OCI-LY7 (cell line): Measurements from ENCODE around the gene STIP1. TPM values are rescaled to one million over a fixed set of nuclear protein-coding genes. Genes with fewer than 3 reads are reported as not detected.

ENCODE experiments used
- BruUV-seq: library from RNA; stranded (reverse); fragments of 400-500 nt; replicated peaks from 2 replicates; lab custom pipeline; 2021; lab: Mats Ljungman, UMichigan
- CTCF ChIA-PET: fragments of 300-600 bp; sonication (Branson Sonifier 250); formaldehyde crosslinking; loops from one replicate; lab custom pipeline; 2022; ENCODE audit warnings: antibody characterized with exemption; ENCODE audit not compliant: unreplicated experiment; lab: Charles Lee
- POLR2A ChIA-PET: fragments of 300-600 bp; sonication (Branson Sonifier 250); formaldehyde crosslinking; loops from one replicate; lab custom pipeline; 2022; ENCODE audit warnings: antibody characterized with exemption; lab: Charles Lee
- DNase-seq: peaks from one replicate; pipeline ENCODE4 v3.0.0-alpha.2; 2015; ENCODE audit warnings: low spot score
- H2AFZ ChIP-seq: fragments of 200-600 bp; sonication (generic), shearing (Covaris generic); 2 replicates; pipeline ENCODE4 v1.6.1; 2014; ENCODE audit warnings: mild to moderate bottlenecking, antibody characterized with exemption, low read length, moderate library complexity
- H3K27ac ChIP-seq: fragments of 200-600 bp; sonication (generic); 2 replicates; pipeline ENCODE4 v1.5.1; 2014; ENCODE audit warnings: mixed run types, low read depth, mild to moderate bottlenecking, moderate library complexity, low read length, inconsistent platforms; ENCODE audit not compliant: poor library complexity, severe bottlenecking
- H3K36me3 ChIP-seq: fragments of 200-600 bp; sonication (generic); 2 replicates; pipeline ENCODE4 v1.6.1; 2014; ENCODE audit warnings: mild to moderate bottlenecking, antibody characterized with exemption, low read length, moderate library complexity, mixed read lengths; ENCODE audit not compliant: insufficient read depth
- H3K4me1 ChIP-seq: fragments of 200-600 bp; sonication (generic); 2 replicates; pipeline ENCODE4 v1.5.1; 2014; ENCODE audit warnings: mild to moderate bottlenecking, low read length; ENCODE audit not compliant: insufficient read depth, poor library complexity, severe bottlenecking
- H3K4me2 ChIP-seq: fragments of 200-600 bp; sonication (generic); 2 replicates; pipeline ENCODE4 v1.6.1; 2014; ENCODE audit warnings: mild to moderate bottlenecking, low read length
- H3K4me3 ChIP-seq: fragments of 200-600 bp; sonication (generic); 2 replicates; pipeline ENCODE4 v1.5.1; 2014; ENCODE audit warnings: mild to moderate bottlenecking, low read depth, low read length; ENCODE audit not compliant: poor library complexity, severe bottlenecking
- H3K79me2 ChIP-seq: fragments of 200-600 bp; sonication (generic); 2 replicates; pipeline ENCODE4 v1.6.1; 2016; ENCODE audit warnings: low read depth, mild to moderate bottlenecking, low read length, moderate library complexity, mixed read lengths; ENCODE audit not compliant: insufficient read depth
- H3K9me2 ChIP-seq: fragments of 200-600 bp; sonication (generic); 2 replicates; pipeline ENCODE4 v1.6.1; 2016; ENCODE audit warnings: mild to moderate bottlenecking, low read length, mixed read lengths; ENCODE audit not compliant: insufficient read depth
- H3K9me3 ChIP-seq: fragments of 200-600 bp; sonication (generic); 2 replicates; pipeline ENCODE4 v1.6.1; 2014; ENCODE audit warnings: mild to moderate bottlenecking, mixed run types, low read length, mixed read lengths
- H4K20me1 ChIP-seq: fragments of 200-600 bp; sonication (generic); 2 replicates; pipeline ENCODE4 v1.6.1; 2014; ENCODE audit warnings: mild to moderate bottlenecking, antibody characterized with exemption, low read length, moderate library complexity, mixed read lengths; ENCODE audit not compliant: insufficient read depth
- CTCF ChIP-seq: fragments of 200-600 bp; sonication (generic); conservative IDR thresholded peaks from 2 replicates; pipeline ENCODE4 v1.5.1; 2014; ENCODE audit warnings: mild to moderate bottlenecking, antibody characterized with exemption, low read length, moderate library complexity, mixed read lengths
- EZH2phosphoT487 ChIP-seq: fragments of 200-600 bp; sonication (generic); IDR thresholded peaks from 2 replicates; pipeline ENCODE4 v1.6.1; 2018; ENCODE audit warnings: low read depth, borderline replicate concordance, mild to moderate bottlenecking, mixed run types, antibody characterized with exemption, low read length, moderate library complexity, mixed read lengths
- intact Hi-C: fragments of 100-400 bp; cut with micrococcal nuclease; formaldehyde crosslinking; loops from one replicate; pipeline ENCODE4 v1.10.0; 2022; ENCODE audit not compliant: unreplicated experiment
- total RNA-seq, 2 experiments: library from RNA; depleted of rRNA in 1 of 2; stranded (reverse); fragments of >200 nt in 1 of 2; shearing (Covaris generic) in 1 of 2; gene quantifications; 2 replicates each; pipeline ENCODE4 v1.2.3, GENCODE V29; 2014 to 2022

The STIP1 gene
- total RNA-seq, 2 experiments from 2014 or later: 240 to 271 TPM

GRCh38 chr11:64222651-64223000, 36.7 kb downstream of the STIP1 start:
- no peaks in the 10 kb centered on the region; the same call in 1 of the 2 replicates for H4K20me1 ChIP-seq
- TF ChIP-seq EZH2phosphoT487: no peak
- no peak for TF ChIP-seq CTCF
- H3K9me3 ChIP-seq: no peaks in the 10 kb centered on the region
- no TSS peak for BruUV-seq
- no peak overlapping the region for H2AFZ ChIP-seq
- ChIA-PET CTCF (no interaction called here), POLR2A (interaction anchor here (0.6 to 2.1 kb wide), 3 partner anchors 15 to 30 kb away, joined by 3 to 15 read pairs (median 4); partner anchors contain the start of gene FERMT3)
- peaks cover 61% of the 10 kb centered on the region for H3K36me3 ChIP-seq
- intact Hi-C loops: no loop called here
- H3K4me3 ChIP-seq: no peak overlapping the region
- H3K27ac ChIP-seq: no peak overlapping the region
- peaks cover 8% of the 10 kb centered on the region; the same call in 1 of the 2 replicates for H3K79me2 ChIP-seq
- peaks cover 15% of the 10 kb centered on the region for H3K4me1 ChIP-seq
- H3K4me2 ChIP-seq: no peak overlapping the region
- DNase-seq: no peak
- no peaks in the 10 kb centered on the region for H3K9me2 ChIP-seq

- TF ChIP-seq CTCF (no peak), EZH2phosphoT487 (no peak)
Measured at GRCh38 chr11:64223001-64223651, 37.2 kb downstream of the STIP1 start.

More at GRCh38 chr11:64223001-64223651, 37.2 kb downstream of the STIP1 start:
- Histone ChIP-seq H3K27ac (no peak overlapping the region), H3K4me3 (no peak overlapping the region), H3K4me2 (no peak overlapping the region), H4K20me1 (no peaks in the 10 kb centered on the region; the same call in 1 of the 2 replicates), H3K79me2 (peaks cover 8% of the 10 kb centered on the region; the same call in 1 of the 2 replicates), H3K9me2 (no peaks in the 10 kb centered on the region), H2AFZ (no peak overlapping the region), H3K36me3 (peaks cover 58% of the 10 kb centered on the region), H3K4me1 (peaks cover 17% of the 10 kb centered on the region), H3K9me3 (no peaks in the 10 kb centered on the region)
- CTCF ChIA-PET: no interaction called here
- no peak for DNase-seq
- POLR2A ChIA-PET: interaction anchor here (0.6 to 2.1 kb wide), 4 partner anchors 16 to 31 kb away, joined by 3 to 15 read pairs (median 4); partner anchors contain the start of gene FERMT3
- intact Hi-C loops: no loop called here
- BruUV-seq: TSS peak; percentile 80
